Measurements from ENCODE around the gene RCBTB1.

GRCh38 chr13:49499889-49500660 lies 85.3 kb downstream of the RCBTB1 start:
- TF ChIP-seq CTCF (IDR thresholded peaks at IDR 0.05) = no peak
- no peak for TF ChIP-seq POLR2A (IDR thresholded peaks at IDR 0.05)
